Heart left ventricle (tissue), 16 donors: Measurements from ENCODE around the gene NIP7. TPM values are rescaled to one million over a fixed set of nuclear protein-coding genes. Genes with fewer than 3 reads are reported as not detected.

Source experiments
- ATAC-seq, 4 donors: fragments of 200-7000 bp; cut with Tn5 transposase; one replicate each; pipeline ENCODE4 v1.9.1; 2020 to 2022; ENCODE audit warnings: moderate library complexity in 4 of 4, mild to moderate bottlenecking in 3 of 4, moderate number of reproducible peaks in 1 of 4
- DNase-seq, 5 donors: peaks; one replicate each; pipeline ENCODE4 v3.0.0-alpha.2; 2020
- H3K27ac ChIP-seq, 12 donors: fragments of 200-600 bp; sonication (generic) in 4 of 12; one replicate each; pipeline versions ENCODE4 v1.5.0 to v1.8.0; 2016 to 2022; ENCODE audit warnings: mild to moderate bottlenecking in 2 of 12
- H3K27me3 ChIP-seq, 9 donors: fragments of 200-600 bp; sonication (generic) in 2 of 9; one replicate each; pipeline versions ENCODE4 v1.5.1 to v1.8.0; 2016 to 2022; ENCODE audit warnings: mild to moderate bottlenecking in 3 of 9
- H3K36me3 ChIP-seq, 9 donors: fragments of 200-600 bp; sonication (generic) in 2 of 9; one replicate each; pipeline versions ENCODE4 v1.5.0 to v1.8.0; 2018 to 2022; ENCODE audit warnings: mild to moderate bottlenecking in 2 of 9
- H3K4me1 ChIP-seq, 12 donors: fragments of 200-600 bp; sonication (generic) in 4 of 12; one replicate each; pipeline versions ENCODE4 v1.5.0 to v1.8.0; 2016 to 2022; ENCODE audit warnings: mild to moderate bottlenecking in 3 of 12
- H3K4me3 ChIP-seq, 12 donors: fragments of 200-600 bp; sonication (generic) in 4 of 12; one replicate each; pipeline versions ENCODE4 v1.5.0 to v1.8.0; 2017 to 2022; ENCODE audit warnings: mild to moderate bottlenecking in 9 of 12, moderate library complexity in 4 of 12
- H3K9me3 ChIP-seq, 12 donors: fragments of 200-600 bp; sonication (generic) in 4 of 12; one replicate each; pipeline versions ENCODE4 v1.5.0 to v1.8.0; 2016 to 2022; ENCODE audit warnings: mild to moderate bottlenecking in 1 of 12
- POLR2A ChIP-seq, 2 donors: fragments of 450-650 bp; IDR thresholded peaks; one replicate each; pipeline ENCODE4 v1.6.1; 2017; ENCODE audit warnings: antibody characterized with exemption in 2 of 2, mild to moderate bottlenecking in 2 of 2, moderate library complexity in 2 of 2
- WGBS, 4 donors: extraction: QIAGEN DNeasy Blood & Tissue Kit in 2 of 4; methylation state at CpG; one replicate each; pipeline versions ENCODE4 v1.1.5 to v1.1.7; 2013 to 2018; 5-methylcytosine and 5-hydroxymethylcytosine counted together
- intact Hi-C, 10 donors: fragments of 100-400 bp; cut with DNase I; formaldehyde crosslinking; loops; one replicate each; pipeline versions ENCODE4 v1.11.1 to v1.14.2; 2022
- polyA plus RNA-seq, 2 donors: library from polyadenylated mRNA; stranded (reverse); fragments of 200-250 nt; gene quantifications; one replicate each; pipeline ENCODE4 v1.2.3, GENCODE V29; 2013
- total RNA-seq, 9 donors: library from RNA; depleted of rRNA in 2 of 9; stranded (reverse); fragments of >200 nt in 2 of 9; fragmentation: NEBNext Ultra II Directional in 3 of 9; extraction: Animal tissue kit (Norgen Biotek cat#: 25700) in 3 of 9; gene quantifications; one replicate each; pipeline versions ENCODE4 v1.1.0 to v1.2.4, GENCODE V29; 2016 to 2023
- TF ChIP-seq, protein P1 (sequence below), 12 donors: fragments of 200-600 bp; sonication (generic) in 4 of 12; IDR thresholded peaks; one replicate each; pipeline versions ENCODE4 v1.5.0 to v1.8.0; 2018 to 2022; ENCODE audit warnings: antibody characterized with exemption in 12 of 12, mild to moderate bottlenecking in 5 of 12
- donor health status: ischemic (EF 13 %, LVEDD 7.1; RV severe dilation, severe dysfunction).
- donor health status: healthy with polysubstance abuse.
- donor health status: DM: no; HTN: yes; CAD: no.
- donor health status: DM: no; HTN: no; CAD: no.
- donor health status: ischemic (EF 25% LVEDD 6.9; RV normal size, moderate dysfunction).
- donor health status: ischemic (EF 25% LVEDD 5.7; RV mildly dilated, moderate dysfunction).
- donor health status: healthy.
- donor health status: DM: yes; HTN: yes; CAD: no.
- donor health status: ischemic (EF 35%, LVEDD 5.7; RV mildly dilated, moderate dysfunction).
- donor health status: nonischemic (EF 11% LVEDD 7.7; RV severe dilation, severe dysfunction).
- donor health status: DM: yes; HTN: yes; CAD: no.
- donor health status: PGD.
- donor health status: ischemic (EF 29% LVEDD 5.4; RV normal size, mild dysfunction).
- donor health status: nonischemic (EF 23%, LVEDD 6.1; RV moderate dilation, normal function).

NIP7 gene
- total and polyA plus RNA-seq, 11 donors, result 4.7 to 13.9 (median 10.3) TPM

DNA sequence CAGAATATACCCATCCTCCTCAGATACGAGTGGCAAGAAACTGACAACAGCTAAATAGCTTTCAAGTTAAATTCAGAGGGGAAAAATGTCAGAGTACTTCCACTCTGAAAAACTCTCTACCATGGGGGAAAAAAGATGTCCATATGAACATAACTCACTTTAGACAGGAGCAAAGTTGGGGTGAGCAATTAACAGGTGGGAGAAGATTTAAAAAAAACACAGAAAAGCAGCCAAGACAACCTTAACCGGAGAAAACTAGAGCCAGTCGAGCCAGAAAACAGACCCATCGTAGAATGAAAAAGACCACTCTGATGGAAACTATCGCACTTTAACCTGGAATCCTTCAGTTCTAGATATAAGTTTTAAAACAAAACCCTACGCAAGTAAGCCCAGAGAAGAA, 45.4 kb downstream of the NIP7 start:
- Histone ChIP-seq H3K36me3 (peaks cover 0 to 46% (median 42%) of the 10 kb centered on the region in 9 donors), H3K27me3 (no peaks in the 10 kb centered on the region), H3K27ac (peak overlapping the region; percentile 71 to 97 (median 91)), H3K9me3 (no peaks in the 10 kb centered on the region), H3K4me3 (peak overlapping the region; percentile 58 to 86 (median 72)), H3K4me1 (peaks cover 0 to 32% (median 18%) of the 10 kb centered on the region in 12 donors)
- ATAC-seq (no peak), DNase-seq (no peak)
- 5 to 6% (median 6%) methylated on average over 6 of the region's 6 CpGs for WGBS, 4 donors
- TF ChIP-seq, protein P1, sequence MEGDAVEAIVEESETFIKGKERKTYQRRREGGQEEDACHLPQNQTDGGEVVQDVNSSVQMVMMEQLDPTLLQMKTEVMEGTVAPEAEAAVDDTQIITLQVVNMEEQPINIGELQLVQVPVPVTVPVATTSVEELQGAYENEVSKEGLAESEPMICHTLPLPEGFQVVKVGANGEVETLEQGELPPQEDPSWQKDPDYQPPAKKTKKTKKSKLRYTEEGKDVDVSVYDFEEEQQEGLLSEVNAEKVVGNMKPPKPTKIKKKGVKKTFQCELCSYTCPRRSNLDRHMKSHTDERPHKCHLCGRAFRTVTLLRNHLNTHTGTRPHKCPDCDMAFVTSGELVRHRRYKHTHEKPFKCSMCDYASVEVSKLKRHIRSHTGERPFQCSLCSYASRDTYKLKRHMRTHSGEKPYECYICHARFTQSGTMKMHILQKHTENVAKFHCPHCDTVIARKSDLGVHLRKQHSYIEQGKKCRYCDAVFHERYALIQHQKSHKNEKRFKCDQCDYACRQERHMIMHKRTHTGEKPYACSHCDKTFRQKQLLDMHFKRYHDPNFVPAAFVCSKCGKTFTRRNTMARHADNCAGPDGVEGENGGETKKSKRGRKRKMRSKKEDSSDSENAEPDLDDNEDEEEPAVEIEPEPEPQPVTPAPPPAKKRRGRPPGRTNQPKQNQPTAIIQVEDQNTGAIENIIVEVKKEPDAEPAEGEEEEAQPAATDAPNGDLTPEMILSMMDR (IDR thresholded peaks at IDR 0.05), result no peak
- no peak for TF ChIP-seq POLR2A (IDR thresholded peaks at IDR 0.05)
- intact Hi-C loops, result loop anchor here in 1 of 10 donors (5.0 kb wide), 1 partner anchor 177 kb away; no protein-coding TSS in a partner anchor

DNA sequence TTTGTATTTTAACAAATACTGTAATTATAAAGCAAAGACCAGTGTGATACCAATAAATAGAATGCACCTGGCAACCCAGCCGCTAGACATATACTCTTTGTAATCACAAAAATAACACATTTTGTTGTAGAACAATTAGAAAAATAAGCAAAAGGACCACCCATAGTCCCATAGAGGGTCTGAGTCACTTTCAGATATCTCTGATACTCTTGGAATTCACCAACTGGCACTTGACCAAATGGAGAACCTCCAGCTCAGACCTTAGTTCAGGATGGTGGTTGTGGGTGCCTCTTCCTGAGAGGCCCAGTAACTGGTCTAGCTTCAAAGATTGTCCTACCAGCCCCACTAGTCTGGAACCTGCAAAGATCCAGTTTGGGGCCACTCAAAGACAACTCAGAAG, 47.0 kb downstream of the NIP7 start:
- intact Hi-C loops, result loop anchor here in 1 of 10 donors (5.0 kb wide), 1 partner anchor 176 kb away; no protein-coding TSS in a partner anchor
- 74 to 86% (median 81%) methylated on average over 1 of the region's 1 CpG for WGBS, 4 donors

More for the DNA sequence above, 47.0 kb downstream of the NIP7 start:
- no peak for TF ChIP-seq POLR2A (IDR thresholded peaks at IDR 0.05)
- TF ChIP-seq, protein P1 (IDR thresholded peaks at IDR 0.05), result no peak
- Histone ChIP-seq H3K4me1 (peaks cover 0 to 24% (median 15%) of the 10 kb centered on the region in 12 donors), H3K9me3 (no peaks in the 10 kb centered on the region), H3K27ac (peak overlapping the region in 5 of 12 donors; percentile 90 to 93 (median 92)), H3K27me3 (no peaks in the 10 kb centered on the region), H3K4me3 (peak overlapping the region in 7 of 12 donors; percentile 68 to 80 (median 73)), H3K36me3 (peaks cover 0 to 30% (median 28%) of the 10 kb centered on the region in 9 donors)
- ATAC-seq (no peak), DNase-seq (no peak)

Other genes starting within 250 kb of the NIP7 start
- gene HAS3, start 234.1 kb upstream of the NIP7 start, total RNA-seq, result 1 to 10 TPM in 2 of 9 donors, under 1 TPM in 7; 0.21 to 2.0 (median 0.48) TPM
- gene HAS3, start 234.1 kb upstream of the NIP7 start, polyA plus RNA-seq, result under 1 TPM; 0.27 to 0.72 TPM
- gene CHTF8, start 207.2 kb upstream of the NIP7 start, total RNA-seq, result 10 to 100 TPM; 31.5 to 79.7 (median 57.2) TPM
- 10 to 100 TPM; 18.7 to 53.2 TPM for gene CHTF8, start 207.2 kb upstream of the NIP7 start, polyA plus RNA-seq
- gene UTP4, start 207.1 kb upstream of the NIP7 start, total RNA-seq, result 10 to 100 TPM; 12.8 to 38.2 (median 28.3) TPM
- 10 to 100 TPM; 11.8 to 31.1 TPM for gene UTP4, start 207.1 kb upstream of the NIP7 start, polyA plus RNA-seq
- gene SNTB2, start 152.6 kb upstream of the NIP7 start, total RNA-seq, result 10 to 100 TPM in 7 of 9 donors, 1 to 10 TPM in 2; 8.6 to 28.5 (median 13.2) TPM
- 1 to 10 TPM; 2.2 to 5.0 TPM for gene SNTB2, start 152.6 kb upstream of the NIP7 start, polyA plus RNA-seq
- gene VPS4A, start 28.4 kb upstream of the NIP7 start, total RNA-seq, result 10 to 100 TPM; 24.8 to 46.9 (median 28.4) TPM
- gene VPS4A, start 28.4 kb upstream of the NIP7 start, polyA plus RNA-seq, result 10 to 100 TPM; 34.6 to 47.0 TPM
- gene PDF, start 9.2 kb upstream of the NIP7 start, total RNA-seq, result 10 to 100 TPM in 2 of 9 donors, 1 to 10 TPM in 7; 2.7 to 13.8 (median 6.0) TPM
- gene PDF, start 9.2 kb upstream of the NIP7 start, polyA plus RNA-seq, result 1 to 10 TPM; 1.4 to 9.7 TPM
- 10 to 100 TPM; 19.7 to 43.0 (median 26.5) TPM for gene COG8, start 208 bp upstream of the NIP7 start, total RNA-seq
- gene COG8, start 208 bp upstream of the NIP7 start, polyA plus RNA-seq, result 10 to 100 TPM; 13.3 to 19.9 TPM
- under 1 TPM in 2 of 9 donors, not detected in 7; 0.56 to 0.76 TPM for gene TMED6, start 12.0 kb downstream of the NIP7 start, total RNA-seq
- under 1 TPM in 1 of 2 donors, not detected in 1; 0.08 TPM for gene TMED6, start 12.0 kb downstream of the NIP7 start, polyA plus RNA-seq
- gene TERF2, start 46.2 kb downstream of the NIP7 start, total RNA-seq, result 10 to 100 TPM in 8 of 9 donors, 1 to 10 TPM in 1; 9.7 to 45.9 (median 25.9) TPM
- 10 to 100 TPM in 1 of 2 donors, 1 to 10 TPM in 1; 6.9 to 19.2 TPM for gene TERF2, start 46.2 kb downstream of the NIP7 start, polyA plus RNA-seq
- 10 to 100 TPM; 31.1 to 89.2 (median 65.0) TPM for gene CYB5B, start 84.8 kb downstream of the NIP7 start, total RNA-seq
- 10 to 100 TPM; 46.3 to 65.7 TPM for gene CYB5B, start 84.8 kb downstream of the NIP7 start, polyA plus RNA-seq
- 10 to 100 TPM; 13.6 to 30.5 (median 23.9) TPM for gene NFAT5, start 226.2 kb downstream of the NIP7 start, total RNA-seq
- 1 to 10 TPM; 4.9 to 5.8 TPM for gene NFAT5, start 226.2 kb downstream of the NIP7 start, polyA plus RNA-seq